B cell (primary cell): ENCODE results near the gene TCIRG1. TPM values are rescaled to one million over a fixed set of nuclear protein-coding genes. Genes with fewer than 3 reads are reported as not detected.
"Not testable (repeated sequence)": the region's sequence is repeated elsewhere in the genome, so short reads cannot be mapped to it uniquely, and the experiment has no call there.

ENCODE experiments used
- ATAC-seq: fragments of 200-7000 bp; cut with Tn5 transposase; one replicate; pipeline ENCODE4 v1.10.0; 2021; ENCODE audit warnings: low read depth, mild to moderate bottlenecking, moderate number of reproducible peaks, moderate library complexity
- CTCF ChIA-PET: fragments of 350-600 bp; sonication (Branson Sonifier 250); formaldehyde crosslinking; loops from one replicate; lab custom pipeline; 2021; ENCODE audit warnings: antibody characterized with exemption, inconsistent platforms; lab: Charles Lee
- POLR2A ChIA-PET: fragments of 350-600 bp; sonication (Branson Sonifier 250); formaldehyde crosslinking; loops from one replicate; lab custom pipeline; 2021; ENCODE audit warnings: antibody characterized with exemption; lab: Charles Lee
- DNase-seq: peaks from one replicate; pipeline ENCODE4 v3.0.0; 2013
- H2AFZ ChIP-seq: 2 replicates; pipeline ENCODE4 v1.6.1; 2012; ENCODE audit warnings: mild to moderate bottlenecking, low read depth, low read length; ENCODE audit not compliant: insufficient read depth, poor library complexity, severe bottlenecking
- H3K27ac ChIP-seq, 2 donors: 1 replicate in 1 of 2; 2 replicates in 1 of 2; pipeline ENCODE4 v1.5.1; 2012 to 2013; ENCODE audit warnings: low read length in 2 of 2, mild to moderate bottlenecking in 2 of 2, moderate library complexity in 1 of 2
- H3K27me3 ChIP-seq, 4 experiments: fragments of 200-600 bp in 1 of 4; sonication (generic) in 1 of 4; replicated peaks in 1 of 4; 1 replicate in 2 of 4; 2 replicates in 2 of 4; pipeline versions ENCODE4 v1.6.1 to v1.7.0; 2013 to 2016; ENCODE audit warnings: low read length in 3 of 4, mild to moderate bottlenecking in 2 of 4, mixed read lengths in 1 of 4, moderate library complexity in 1 of 4; ENCODE audit not compliant: insufficient read depth in 4 of 4, control insufficient read depth in 3 of 4; ENCODE audit errors: control extremely low read depth in 1 of 4
- H3K36me3 ChIP-seq, 2 experiments: replicated peaks in 1 of 2; 1 replicate in 1 of 2; 2 replicates in 1 of 2; pipeline versions ENCODE4 v1.6.1 to v1.7.1; 2013; ENCODE audit warnings: low read length in 1 of 2; ENCODE audit not compliant: insufficient read depth in 2 of 2, control insufficient read depth in 1 of 2; ENCODE audit errors: control extremely low read depth in 1 of 2, extremely low read depth in 1 of 2
- H3K4me1 ChIP-seq, 2 donors: fragments of 200-600 bp in 1 of 2; sonication (generic) in 1 of 2; 1 replicate in 1 of 2; 2 replicates in 1 of 2; pipeline versions ENCODE4 v1.5.1 to v1.6.1; 2013 to 2017; ENCODE audit warnings: low read length in 2 of 2; ENCODE audit not compliant: control insufficient read depth in 2 of 2, insufficient read depth in 2 of 2
- H3K4me2 ChIP-seq: replicated peaks from 2 replicates; pipeline ENCODE3; 2012; ENCODE audit warnings: mild to moderate bottlenecking, low read depth, low read length; ENCODE audit not compliant: poor library complexity, severe bottlenecking
- H3K4me3 ChIP-seq, 5 experiments: fragments of 200-600 bp in 1 of 5; sonication (generic) in 1 of 5; 1 replicate in 3 of 5; 2 replicates in 2 of 5; pipeline versions ENCODE4 v1.5.1 to v1.7.0; 2011 to 2016; ENCODE audit warnings: low read length in 4 of 5, mild to moderate bottlenecking in 4 of 5, low read depth in 2 of 5, control low read depth in 1 of 5, moderate library complexity in 1 of 5; ENCODE audit not compliant: insufficient read depth in 1 of 5; ENCODE audit errors: control extremely low read depth in 1 of 5, extremely low read depth in 1 of 5
- H3K79me2 ChIP-seq: fragments of 200-600 bp; sonication (generic); one replicate; pipeline ENCODE4 v1.6.0; 2016; ENCODE audit warnings: low read length; ENCODE audit not compliant: control insufficient read depth, insufficient read depth
- H3K9ac ChIP-seq: fragments of 200-600 bp; sonication (generic); 2 replicates; pipeline ENCODE4 v1.6.1; 2017; ENCODE audit warnings: mild to moderate bottlenecking, low read length, moderate library complexity
- H3K9me3 ChIP-seq, 3 donors: one replicate each; pipeline versions ENCODE4 v1.6.1 to v1.7.1; 2013; ENCODE audit warnings: low read length in 2 of 3; ENCODE audit not compliant: control insufficient read depth in 2 of 3, insufficient read depth in 1 of 3; ENCODE audit errors: control extremely low read depth in 1 of 3
- H4K20me1 ChIP-seq: 2 replicates; pipeline ENCODE4 v1.6.0; 2012; ENCODE audit warnings: mild to moderate bottlenecking, low read length; ENCODE audit not compliant: insufficient read depth, control insufficient read depth, poor library complexity, severe bottlenecking
- H3K27ac Mint-ChIP-seq: one replicate; pipeline ENCODE4 v1.8.0; 2021; ENCODE audit warnings: mixed read lengths
- H3K27me3 Mint-ChIP-seq: one replicate; pipeline ENCODE4 v1.8.0; 2021; ENCODE audit warnings: mixed read lengths
- H3K4me1 Mint-ChIP-seq: one replicate; pipeline ENCODE4 v1.8.0; 2021; ENCODE audit warnings: mixed read lengths
- H3K4me3 Mint-ChIP-seq: one replicate; pipeline ENCODE4 v1.8.0; 2021; ENCODE audit warnings: mixed read lengths
- H3K9me3 Mint-ChIP-seq: one replicate; pipeline ENCODE4 v1.8.0; 2022; ENCODE audit warnings: mixed read lengths; ENCODE audit not compliant: insufficient read depth
- WGBS: methylation state at CpG from one replicate; pipeline ENCODE4 v1.1.5; 2013; ENCODE audit warnings: missing lambda C conversion rate; ENCODE audit not compliant: insufficient coverage; 5-methylcytosine and 5-hydroxymethylcytosine counted together
- intact Hi-C: fragments of 100-400 bp; cut with micrococcal nuclease; formaldehyde crosslinking; loops from one replicate; pipeline ENCODE4 v1.10.0; 2022
- polyA plus RNA-seq: library from polyadenylated mRNA; depleted of rRNA; stranded (reverse); fragments of >200 nt; gene quantifications from 2 replicates; pipeline ENCODE4 v1.2.3, GENCODE V29; 2012
- total RNA-seq, 2 donors: library from RNA; stranded (reverse); fragments of 120-200 nt in 1 of 2; gene quantifications; 1 replicate in 1 of 2; 2 replicates in 1 of 2; pipeline versions ENCODE4 v1.2.3 to v1.2.4, GENCODE V29; 2013 to 2022

The TCIRG1 gene
- total and polyA plus RNA-seq, 2 donors (not counting 1 experiment from before 2014, with no cell fraction given), result 305 to 725 TPM

DNA sequence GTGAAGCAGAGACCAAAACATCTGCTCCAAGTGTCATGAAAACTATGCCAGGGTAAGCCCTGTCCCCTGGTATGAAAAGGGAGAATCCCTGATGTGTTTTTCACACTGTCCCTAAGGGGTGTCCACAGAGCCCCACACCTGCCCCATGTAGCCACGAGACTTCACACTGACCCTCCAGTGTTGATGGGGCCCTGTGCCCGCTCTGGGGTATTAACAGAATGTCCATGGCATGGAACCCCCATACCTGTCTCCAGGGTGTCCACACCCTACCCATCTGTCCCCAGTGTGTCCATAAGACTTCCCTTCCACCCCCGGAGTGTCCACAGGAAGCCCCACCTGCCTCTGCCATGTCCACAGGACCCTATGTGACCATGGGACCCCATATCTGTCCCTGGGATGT, 43.7 kb upstream of the TCIRG1 start:
- Histone ChIP-seq H3K79me2 (peaks cover 43% of the 10 kb centered on the region), H3K4me1 (peaks cover 43 to 65% of the 10 kb centered on the region in 2 donors), H4K20me1 (peaks cover 62% of the 10 kb centered on the region), H3K36me3 (peaks cover 5 to 53% of the 10 kb centered on the region in 2 experiments)
- H3K27me3 ChIP-seq, H3K4me3 ChIP-seq, H3K27ac ChIP-seq, H2AFZ ChIP-seq, H3K4me2 ChIP-seq, H3K9me3 ChIP-seq, ATAC-seq, POLR2A ChIA-PET, H3K27me3 Mint-ChIP-seq, H3K27ac Mint-ChIP-seq, H3K9me3 Mint-ChIP-seq, H3K4me3 Mint-ChIP-seq, intact Hi-C loops, H3K9ac ChIP-seq: not testable (repeated sequence)
- H3K4me1 Mint-ChIP-seq, result peaks cover 44% of the 10 kb centered on the region
- CTCF ChIA-PET, result interaction anchor here (1.7 to 1.9 kb wide), 2 partner anchors 8 to 13 kb away, joined by 11 to 14 read pairs; no protein-coding TSS in a partner anchor
- 97% methylated on average over 2 of the region's 3 CpGs for WGBS
- DNase-seq, result peak; percentile 10

DNA sequence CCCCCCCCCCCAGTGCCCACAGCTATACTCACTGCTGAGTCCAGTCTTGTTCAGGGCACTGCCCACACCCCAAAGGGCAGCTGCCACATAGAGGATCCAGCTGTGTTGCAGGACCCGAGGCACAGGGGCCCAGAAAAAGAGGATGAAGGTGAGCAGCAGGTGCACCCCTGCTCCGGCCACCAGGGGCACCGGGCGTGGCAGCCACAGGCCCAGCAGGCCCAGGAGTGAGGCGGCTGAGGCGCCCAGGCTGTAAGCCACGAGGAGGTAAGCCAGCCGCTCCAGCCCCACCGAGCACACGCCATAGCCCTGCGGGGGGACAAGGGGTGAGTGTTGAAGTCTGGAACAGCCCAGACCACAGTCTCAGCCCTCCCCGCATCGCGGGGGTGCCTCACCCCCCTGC, 43.2 kb upstream of the TCIRG1 start:
- H3K4me3 Mint-ChIP-seq, intact Hi-C loops, H3K27me3 Mint-ChIP-seq, H3K27ac ChIP-seq, H3K27ac Mint-ChIP-seq, H3K27me3 ChIP-seq, H2AFZ ChIP-seq, H3K9me3 ChIP-seq, ATAC-seq, CTCF ChIA-PET, H3K9me3 Mint-ChIP-seq, H3K9ac ChIP-seq, H3K4me2 ChIP-seq, POLR2A ChIA-PET, DNase-seq, H3K4me3 ChIP-seq: not testable (repeated sequence)
- 55% methylated on average over 4 of the region's 14 CpGs for WGBS
- Histone ChIP-seq H3K4me1 (peaks cover 44 to 69% of the 10 kb centered on the region in 2 donors), H3K36me3 (peaks cover 5 to 56% of the 10 kb centered on the region in 2 experiments), H4K20me1 (peaks cover 62% of the 10 kb centered on the region), H3K79me2 (peaks cover 47% of the 10 kb centered on the region)
- peaks cover 46% of the 10 kb centered on the region for H3K4me1 Mint-ChIP-seq
